GM23338 (cell line): Measurements from ENCODE around the gene ANKRD55.

Experiments used
- CREB1 ChIP-seq: fragments of 250-450 bp; sonication (Bioruptor Pico); IDR thresholded peaks from 2 replicates; pipeline ENCODE4 v1.5.0; 2020; ENCODE audit warnings: low read depth, mild to moderate bottlenecking, moderate library complexity
- CTCF ChIP-seq, 2 experiments: fragments of 200-600 bp in 1 of 2; sonication (generic) in 1 of 2; conservative IDR thresholded peaks; 2 replicates each; pipeline versions ENCODE4 v1.5.1 to v1.6.1; 2016 to 2017; ENCODE audit warnings: antibody characterized with exemption in 2 of 2, low read depth in 2 of 2, mild to moderate bottlenecking in 2 of 2, moderate library complexity in 1 of 2
- ETS1 ChIP-seq: IDR thresholded peaks from 2 replicates; pipeline ENCODE4 v1.6.1; 2016; ENCODE audit warnings: antibody characterized with exemption
- EZH2 ChIP-seq: fragments of 200-600 bp; sonication (generic); IDR thresholded peaks from one replicate; pipeline ENCODE4 v1.8.0; 2017; ENCODE audit warnings: antibody characterized with exemption, mild to moderate bottlenecking, low read depth; ENCODE audit not compliant: unreplicated experiment
- EZH2phosphoT487 ChIP-seq: fragments of 200-600 bp; sonication (generic); IDR thresholded peaks from one replicate; pipeline ENCODE4 v1.8.1; 2018; ENCODE audit warnings: antibody characterized with exemption; ENCODE audit not compliant: unreplicated experiment
- JUNB ChIP-seq: IDR thresholded peaks from one replicate; pipeline ENCODE4 v1.6.1; 2016; ENCODE audit warnings: antibody characterized with exemption; ENCODE audit not compliant: unreplicated experiment
- NANOG ChIP-seq: IDR thresholded peaks from 2 replicates; pipeline ENCODE4 v1.6.1; 2016; ENCODE audit warnings: antibody characterized with exemption, borderline replicate concordance
- POLR2AphosphoS5 ChIP-seq: IDR thresholded peaks from 2 replicates; pipeline ENCODE4 v1.6.1; 2016; ENCODE audit warnings: antibody characterized with exemption, low read depth
- REST ChIP-seq: IDR thresholded peaks from one replicate; pipeline ENCODE4 v1.6.1; 2018; ENCODE audit warnings: antibody characterized with exemption; ENCODE audit not compliant: unreplicated experiment
- STAT1 ChIP-seq: IDR thresholded peaks from one replicate; pipeline ENCODE4 v1.6.1; 2016; ENCODE audit warnings: antibody characterized with exemption; ENCODE audit not compliant: unreplicated experiment
- ZNF114 ChIP-seq: fragments of 250-450 bp; sonication (Bioruptor Pico); IDR thresholded peaks from 2 replicates; pipeline ENCODE4 v1.5.0; 2020; ENCODE audit warnings: mild to moderate bottlenecking, moderate library complexity
- ZNF331 ChIP-seq: fragments of 250-450 bp; sonication (Bioruptor Pico); IDR thresholded peaks from 2 replicates; pipeline ENCODE4 v1.5.0; 2020; ENCODE audit warnings: low read depth, mild to moderate bottlenecking, moderate library complexity
- ZNF462 ChIP-seq: fragments of 250-450 bp; sonication (Bioruptor Pico); IDR thresholded peaks from 2 replicates; pipeline ENCODE4 v1.5.0; 2020; ENCODE audit warnings: mild to moderate bottlenecking, moderate library complexity

- TF ChIP-seq POLR2AphosphoS5 = no peak
- TF ChIP-seq CTCF (conservative IDR thresholded peaks at IDR 0.05; ENCODE audit: low read depth in 2 of 2) = no peak
- TF ChIP-seq ZNF462 (CRISPR knock-in tag) = no peak
- no peak for TF ChIP-seq EZH2phosphoT487
- TF ChIP-seq CREB1 = no peak
- no peak for TF ChIP-seq EZH2
- TF ChIP-seq REST = no peak
- TF ChIP-seq ETS1 = no peak
- no peak for TF ChIP-seq JUNB
- no peak for TF ChIP-seq NANOG
- TF ChIP-seq ZNF331 = no peak
- TF ChIP-seq STAT1 = no peak
- TF ChIP-seq ZNF114 (CRISPR knock-in tag) = no peak
Measured at GRCh38 chr5:56279979-56280378, 46.8 kb upstream of the ANKRD55 start.
